GM12865 (cell line): ENCODE data around the gene STEAP3.

ENCODE experiments used
- DNase-seq: peaks from one replicate; pipeline ENCODE4 v3.0.0; 2010; ENCODE audit warnings: low read depth
- H3K4me3 ChIP-seq: 2 replicates; pipeline ENCODE4 v1.5.1; 2011; ENCODE audit warnings: mild to moderate bottlenecking, low read depth, low read length, control low read depth
- TF ChIP-seq, protein P1 (sequence below): IDR thresholded peaks from 2 replicates; pipeline ENCODE4 v1.5.1; 2011; ENCODE audit warnings: low read length, control low read depth, low read depth, inconsistent platforms; ENCODE audit not compliant: insufficient read depth; ENCODE audit errors: missing control alignments

The STEAP3 gene

DNA sequence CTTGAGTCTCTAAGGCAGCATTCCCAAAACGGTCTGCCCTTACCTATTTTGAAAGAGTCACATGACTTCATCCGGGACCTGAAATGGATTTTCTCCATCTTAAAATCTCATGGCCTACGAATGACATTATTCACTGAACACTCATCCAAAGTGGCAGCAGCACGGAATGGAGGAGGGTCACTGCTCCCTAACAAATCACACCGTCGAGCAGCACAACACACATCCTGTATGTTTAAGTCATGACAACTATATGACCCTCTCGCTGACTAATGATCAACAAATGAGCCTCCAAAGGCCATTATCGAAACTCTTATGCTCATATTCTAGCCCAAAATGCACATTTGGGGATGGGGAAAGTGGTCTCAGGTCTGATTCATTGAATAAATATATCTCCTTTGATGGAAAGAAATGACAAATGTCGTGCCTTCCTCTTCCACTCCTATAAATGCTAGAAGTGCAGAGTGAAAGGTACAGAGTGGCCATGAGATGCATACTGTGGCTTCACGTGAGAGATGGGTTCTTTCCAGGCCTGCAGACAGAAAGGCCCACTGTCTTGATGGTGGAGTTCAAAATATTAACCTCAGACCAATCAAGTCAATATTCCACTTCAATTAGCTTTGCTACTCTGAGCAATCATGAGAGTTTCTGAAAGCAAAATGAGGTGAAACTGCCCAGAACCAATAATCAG lies 72.2 kb downstream of the STEAP3 start:
- TF ChIP-seq, protein P1, sequence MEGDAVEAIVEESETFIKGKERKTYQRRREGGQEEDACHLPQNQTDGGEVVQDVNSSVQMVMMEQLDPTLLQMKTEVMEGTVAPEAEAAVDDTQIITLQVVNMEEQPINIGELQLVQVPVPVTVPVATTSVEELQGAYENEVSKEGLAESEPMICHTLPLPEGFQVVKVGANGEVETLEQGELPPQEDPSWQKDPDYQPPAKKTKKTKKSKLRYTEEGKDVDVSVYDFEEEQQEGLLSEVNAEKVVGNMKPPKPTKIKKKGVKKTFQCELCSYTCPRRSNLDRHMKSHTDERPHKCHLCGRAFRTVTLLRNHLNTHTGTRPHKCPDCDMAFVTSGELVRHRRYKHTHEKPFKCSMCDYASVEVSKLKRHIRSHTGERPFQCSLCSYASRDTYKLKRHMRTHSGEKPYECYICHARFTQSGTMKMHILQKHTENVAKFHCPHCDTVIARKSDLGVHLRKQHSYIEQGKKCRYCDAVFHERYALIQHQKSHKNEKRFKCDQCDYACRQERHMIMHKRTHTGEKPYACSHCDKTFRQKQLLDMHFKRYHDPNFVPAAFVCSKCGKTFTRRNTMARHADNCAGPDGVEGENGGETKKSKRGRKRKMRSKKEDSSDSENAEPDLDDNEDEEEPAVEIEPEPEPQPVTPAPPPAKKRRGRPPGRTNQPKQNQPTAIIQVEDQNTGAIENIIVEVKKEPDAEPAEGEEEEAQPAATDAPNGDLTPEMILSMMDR = no peak
- DNase-seq = no peak
- no peak overlapping the region for H3K4me3 ChIP-seq

DNA sequence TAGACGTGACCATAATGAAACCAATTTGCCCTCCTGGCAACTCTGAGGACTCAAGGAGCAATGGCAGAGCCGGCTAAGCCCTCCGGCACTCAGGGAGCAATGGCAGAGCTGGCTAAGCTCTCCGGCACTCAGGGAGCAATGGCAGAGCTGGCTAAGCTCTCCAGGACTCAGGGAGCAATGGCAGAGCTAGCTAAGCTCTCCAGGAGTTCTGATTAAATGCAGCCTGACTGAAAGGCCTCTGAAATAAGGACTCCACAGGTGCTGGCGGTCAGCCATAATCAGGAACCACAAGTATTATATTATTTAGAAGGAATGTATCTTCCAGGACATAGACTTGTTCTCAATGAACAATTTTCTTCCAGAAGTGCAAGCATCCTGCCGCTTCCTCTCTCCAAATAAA lies 77.8 kb downstream of the STEAP3 start:
- no peak overlapping the region for H3K4me3 ChIP-seq
- TF ChIP-seq, protein P1 = no peak
- DNase-seq = no peak

DNA sequence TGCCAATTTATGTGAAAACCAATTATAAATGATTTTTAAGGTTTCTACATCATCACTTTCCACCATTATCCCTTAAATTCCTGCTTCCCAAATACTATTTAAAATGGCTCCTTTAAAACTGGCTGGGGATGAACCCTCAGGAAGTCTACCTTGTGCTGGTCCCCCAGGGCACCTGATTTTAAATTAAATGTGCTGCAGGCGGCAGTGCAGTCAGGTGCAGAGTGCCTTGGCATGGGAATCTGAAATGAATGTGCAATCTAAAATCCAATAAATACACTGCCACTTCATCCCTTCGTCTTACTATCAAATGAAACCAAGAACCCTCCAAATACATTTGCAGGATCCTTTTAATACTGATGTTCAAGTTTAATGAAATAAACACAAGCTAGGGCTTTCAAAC lies 81.2 kb downstream of the STEAP3 start:
- TF ChIP-seq, protein P1 = no peak
- DNase-seq = no peak
- H3K4me3 ChIP-seq = no peak overlapping the region

DNA sequence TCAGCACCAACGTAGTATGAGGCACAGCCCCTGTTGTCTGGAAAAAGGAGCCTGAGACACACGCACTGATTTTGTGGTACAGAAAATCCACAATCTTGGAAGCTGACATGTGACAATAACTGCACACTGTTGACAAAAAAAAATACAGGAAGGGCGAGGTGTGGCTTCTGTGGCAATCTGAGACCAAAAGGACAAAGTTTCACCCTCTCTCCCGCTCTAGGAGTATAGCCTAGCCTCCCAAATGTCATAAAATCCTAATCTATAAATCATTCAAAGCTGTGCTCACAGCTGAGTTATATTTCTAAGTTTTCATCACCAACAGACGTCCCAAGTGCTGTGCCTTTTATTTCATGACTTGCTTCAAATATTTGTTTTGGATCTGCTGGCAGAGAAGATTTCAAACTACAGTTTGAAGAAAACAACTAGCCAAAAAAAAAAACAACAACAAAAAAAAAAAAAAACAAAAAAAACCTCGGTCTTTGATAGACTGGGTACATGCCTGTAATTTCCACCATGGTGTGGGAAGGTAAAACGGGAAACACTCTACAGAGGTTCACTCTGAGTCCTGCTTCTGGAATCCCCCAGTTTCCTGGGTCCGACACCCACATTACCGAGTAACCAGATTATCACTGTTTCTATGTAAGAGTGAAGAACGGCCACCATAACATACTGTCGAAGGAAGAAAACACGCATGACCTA lies 82.0 kb downstream of the STEAP3 start:
- H3K4me3 ChIP-seq = no peak overlapping the region
- TF ChIP-seq, protein P1 = no peak
- DNase-seq = no peak

DNA sequence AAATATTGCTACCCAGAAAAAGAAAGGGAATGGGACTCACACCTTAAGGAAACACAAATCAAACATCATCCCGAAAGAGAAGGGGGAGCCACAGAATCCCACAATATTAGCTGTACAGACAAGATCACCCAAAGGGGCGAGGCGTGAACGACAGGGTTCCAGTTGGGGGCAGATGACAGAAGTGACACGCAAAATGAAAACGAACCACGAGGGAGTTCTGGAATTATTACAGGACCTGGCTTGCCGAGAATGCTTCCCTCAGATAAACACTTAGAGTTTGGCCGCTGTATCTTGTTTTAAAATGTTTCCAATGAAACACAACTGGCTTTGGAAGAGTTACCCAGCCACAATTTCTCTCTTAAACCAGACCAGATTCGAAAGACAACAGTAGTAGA lies 82.6 kb downstream of the STEAP3 start:
- DNase-seq = no peak
- no peak overlapping the region for H3K4me3 ChIP-seq
- TF ChIP-seq, protein P1 = no peak

DNA sequence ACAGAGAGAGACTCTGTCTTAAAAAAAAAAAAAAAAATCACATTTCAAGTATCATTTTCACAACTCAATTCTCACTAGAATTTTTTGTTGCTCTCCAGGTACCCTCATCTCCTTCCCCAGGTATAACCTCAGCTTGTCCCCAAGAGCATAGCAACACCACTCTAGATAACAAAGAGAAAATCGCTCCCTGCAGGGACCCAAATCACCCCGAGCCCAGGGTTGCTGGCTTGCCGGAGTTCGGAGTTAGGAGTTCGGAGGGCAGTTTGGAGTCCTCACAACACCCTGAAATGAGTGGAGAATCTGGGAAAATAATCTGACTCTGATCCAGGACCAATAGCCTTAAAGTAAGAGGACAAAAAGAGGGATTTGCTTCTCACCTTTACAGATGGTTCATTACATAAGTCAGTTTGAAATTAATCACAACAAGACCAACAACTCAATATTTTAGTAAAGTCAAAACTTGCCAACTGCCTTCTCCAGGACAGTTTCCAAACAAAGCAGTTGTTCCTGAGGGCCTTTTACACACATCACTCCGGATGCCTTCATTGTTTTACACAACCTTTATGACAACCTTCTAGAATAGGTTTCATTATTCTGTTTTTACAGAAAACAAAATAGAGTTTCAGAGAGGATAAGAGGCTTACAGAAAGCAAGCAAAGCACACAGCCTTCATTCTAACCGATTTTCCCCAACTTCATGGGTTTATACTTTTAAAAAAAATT lies 83.9 kb downstream of the STEAP3 start:
- no peak for DNase-seq
- no peak overlapping the region for H3K4me3 ChIP-seq
- TF ChIP-seq, protein P1 = no peak
